Mammary epithelial cell (primary cell): ENCODE results near the gene NPHP4.

Source experiments
- CTCF ChIP-seq, 2 donors: IDR thresholded peaks in 1 of 2; conservative IDR thresholded peaks in 1 of 2; 2 replicates each; pipeline ENCODE4 v1.5.1; 2011 to 2012; ENCODE audit warnings: inconsistent platforms in 2 of 2, low read length in 2 of 2, mild to moderate bottlenecking in 2 of 2, control low read depth in 1 of 2, low read depth in 1 of 2; ENCODE audit not compliant: insufficient read depth in 1 of 2; ENCODE audit errors: extremely low read depth in 1 of 2
- EZH2 ChIP-seq: IDR thresholded peaks from 2 replicates; pipeline ENCODE4 v1.6.1; 2012; ENCODE audit warnings: low read length, inconsistent platforms, borderline replicate concordance

- TF ChIP-seq CTCF (conservative IDR thresholded peaks at IDR 0.05 in 1 of 2, IDR thresholded peaks at IDR 0.05 in 1 of 2; ENCODE audit: extremely low read depth in 1 of 2, insufficient read depth in 1 of 2, low read depth in 1 of 2, low read length in 2 of 2) (no peak), EZH2 (no peak)
Observed at GRCh38 chr1:5944154-5944842, 47.9 kb downstream of the NPHP4 start.
